Measurements from ENCODE around the gene CSH1.

DNA sequence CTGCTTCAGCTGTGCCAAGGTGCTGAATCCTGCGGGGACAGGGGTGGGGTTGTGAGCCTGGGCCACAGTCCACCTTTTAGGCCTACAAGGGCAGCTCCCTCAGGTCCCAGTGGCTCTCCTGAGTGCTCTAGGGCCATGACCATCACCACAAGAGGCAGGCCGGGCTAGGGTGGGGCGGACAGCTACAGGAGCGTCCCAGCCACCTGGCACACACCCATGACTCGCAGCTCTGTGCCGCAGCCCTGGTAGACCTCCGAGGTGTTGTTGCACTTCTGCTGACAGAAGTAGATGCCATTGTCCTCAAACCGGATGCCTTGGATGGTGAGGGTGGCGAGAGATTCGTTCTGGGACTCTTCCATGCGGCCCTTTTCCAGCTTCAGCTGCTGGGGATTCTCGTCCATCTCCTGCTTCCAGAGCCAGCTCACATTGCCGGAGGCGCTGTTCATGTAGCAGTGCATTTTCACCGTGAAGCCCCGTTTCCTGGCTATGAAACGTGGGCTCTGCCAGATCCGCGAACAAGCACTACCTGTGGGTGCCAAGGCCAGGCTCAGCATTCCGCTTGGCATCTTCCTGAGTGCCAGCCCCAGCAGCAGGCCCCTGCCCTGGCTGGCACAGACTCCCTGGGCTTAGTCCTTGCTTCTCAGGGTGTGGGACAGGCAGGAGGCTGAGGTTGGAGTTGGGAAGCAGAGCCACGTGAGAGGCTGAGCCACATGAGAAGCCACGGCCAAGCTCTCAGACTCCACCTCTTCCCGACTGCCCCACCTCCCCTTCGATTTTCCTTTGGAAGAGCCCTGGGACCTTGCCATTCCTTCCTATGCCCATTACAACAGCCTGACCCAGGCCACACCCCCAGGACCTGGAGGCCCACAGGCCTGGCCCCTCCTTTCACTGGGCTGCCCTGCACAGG, 33.7 kb upstream of the CSH1 start:
- no peak for TF ChIP-seq CTCF (IDR thresholded peaks at IDR 0.05; ENCODE audit: low read depth, low read length, missing input control)
- TF ChIP-seq TAF1 (conservative IDR thresholded peaks at IDR 0.05): no peak
- TF ChIP-seq HNF4A (conservative IDR thresholded peaks at IDR 0.05): no peak
- TF ChIP-seq RXRA (IDR thresholded peaks at IDR 0.05): no peak
- no peak for TF ChIP-seq RAD21 (IDR thresholded peaks at IDR 0.05)
- no peak for TF ChIP-seq YY1 (IDR thresholded peaks at IDR 0.05)
- TF ChIP-seq, protein P1, sequence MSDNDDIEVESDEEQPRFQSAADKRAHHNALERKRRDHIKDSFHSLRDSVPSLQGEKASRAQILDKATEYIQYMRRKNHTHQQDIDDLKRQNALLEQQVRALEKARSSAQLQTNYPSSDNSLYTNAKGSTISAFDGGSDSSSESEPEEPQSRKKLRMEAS (IDR thresholded peaks at IDR 0.05): no peak
- TF ChIP-seq ATF3 (IDR thresholded peaks at IDR 0.05): no peak
- no peak for TF ChIP-seq EGR1 (IDR thresholded peaks at IDR 0.05; ENCODE audit: low read depth in 2 of 2)
- TF ChIP-seq, protein P2, sequence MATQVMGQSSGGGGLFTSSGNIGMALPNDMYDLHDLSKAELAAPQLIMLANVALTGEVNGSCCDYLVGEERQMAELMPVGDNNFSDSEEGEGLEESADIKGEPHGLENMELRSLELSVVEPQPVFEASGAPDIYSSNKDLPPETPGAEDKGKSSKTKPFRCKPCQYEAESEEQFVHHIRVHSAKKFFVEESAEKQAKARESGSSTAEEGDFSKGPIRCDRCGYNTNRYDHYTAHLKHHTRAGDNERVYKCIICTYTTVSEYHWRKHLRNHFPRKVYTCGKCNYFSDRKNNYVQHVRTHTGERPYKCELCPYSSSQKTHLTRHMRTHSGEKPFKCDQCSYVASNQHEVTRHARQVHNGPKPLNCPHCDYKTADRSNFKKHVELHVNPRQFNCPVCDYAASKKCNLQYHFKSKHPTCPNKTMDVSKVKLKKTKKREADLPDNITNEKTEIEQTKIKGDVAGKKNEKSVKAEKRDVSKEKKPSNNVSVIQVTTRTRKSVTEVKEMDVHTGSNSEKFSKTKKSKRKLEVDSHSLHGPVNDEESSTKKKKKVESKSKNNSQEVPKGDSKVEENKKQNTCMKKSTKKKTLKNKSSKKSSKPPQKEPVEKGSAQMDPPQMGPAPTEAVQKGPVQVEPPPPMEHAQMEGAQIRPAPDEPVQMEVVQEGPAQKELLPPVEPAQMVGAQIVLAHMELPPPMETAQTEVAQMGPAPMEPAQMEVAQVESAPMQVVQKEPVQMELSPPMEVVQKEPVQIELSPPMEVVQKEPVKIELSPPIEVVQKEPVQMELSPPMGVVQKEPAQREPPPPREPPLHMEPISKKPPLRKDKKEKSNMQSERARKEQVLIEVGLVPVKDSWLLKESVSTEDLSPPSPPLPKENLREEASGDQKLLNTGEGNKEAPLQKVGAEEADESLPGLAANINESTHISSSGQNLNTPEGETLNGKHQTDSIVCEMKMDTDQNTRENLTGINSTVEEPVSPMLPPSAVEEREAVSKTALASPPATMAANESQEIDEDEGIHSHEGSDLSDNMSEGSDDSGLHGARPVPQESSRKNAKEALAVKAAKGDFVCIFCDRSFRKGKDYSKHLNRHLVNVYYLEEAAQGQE (IDR thresholded peaks at IDR 0.05): no peak
- TF ChIP-seq GABPA (IDR thresholded peaks at IDR 0.05 in 1 of 2, conservative IDR thresholded peaks at IDR 0.05 in 1 of 2): no peak
- no peak for TF ChIP-seq FOXA2 (IDR thresholded peaks at IDR 0.05)
- no peak for TF ChIP-seq JUND (IDR thresholded peaks at IDR 0.05)

Data from liver (tissue), 3 donors.